Spinal cord (tissue), 10 donors: Measurements from ENCODE around the gene CENPP. TPM values are rescaled to one million over a fixed set of nuclear protein-coding genes. Genes with fewer than 3 reads are reported as not detected.
"Not testable (repeated sequence)": the region's sequence is repeated elsewhere in the genome, so short reads cannot be mapped to it uniquely, and the experiment has no call there.

Experiments used
- DNase-seq, 6 donors: peaks; one replicate each; pipeline versions ENCODE4 v3.0.0 to v3.0.0-alpha.2; 2013 to 2015; ENCODE audit warnings: low spot score in 6 of 6, low read depth in 4 of 6
- H3K27ac ChIP-seq: one replicate; pipeline ENCODE4 v1.5.1; 2013; ENCODE audit warnings: low read depth, low read length, control low read depth
- H3K27me3 ChIP-seq: one replicate; pipeline ENCODE4 v1.6.1; 2013; ENCODE audit warnings: low read length; ENCODE audit not compliant: control insufficient read depth, insufficient read depth
- H3K36me3 ChIP-seq: one replicate; pipeline ENCODE4 v1.6.1; 2013; ENCODE audit warnings: low read length; ENCODE audit not compliant: control insufficient read depth, insufficient read depth
- H3K4me1 ChIP-seq: one replicate; pipeline ENCODE4 v1.6.1; 2013; ENCODE audit warnings: low read length; ENCODE audit not compliant: control insufficient read depth, insufficient read depth
- H3K4me3 ChIP-seq: one replicate; pipeline ENCODE4 v1.5.1; 2013; ENCODE audit warnings: low read depth, low read length, control low read depth
- H3K9me3 ChIP-seq: one replicate; pipeline ENCODE4 v1.6.1; 2013; ENCODE audit warnings: low read length; ENCODE audit not compliant: control insufficient read depth, insufficient read depth
- WGBS: methylation state at CpG from one replicate; pipeline ENCODE4 v1.1.5; 2013; ENCODE audit warnings: missing lambda C conversion rate; ENCODE audit not compliant: insufficient coverage; 5-methylcytosine and 5-hydroxymethylcytosine counted together
- polyA plus RNA-seq, 2 donors: library from polyadenylated mRNA; unstranded; fragments of 120-200 nt; gene quantifications; one replicate each; pipeline ENCODE4 v1.2.1, GENCODE V29; 2013; ENCODE audit not compliant: insufficient read length in 2 of 2
- total RNA-seq, 2 donors: library from RNA; depleted of rRNA in 1 of 2; stranded (reverse); fragments of 120-200 nt in 1 of 2; fragments of >200 nt in 1 of 2; gene quantifications; one replicate each; pipeline versions ENCODE4 v1.2.3 to v1.2.4, GENCODE V29; 2013 to 2014
- donor health status: healthy.

CENPP gene
- total and polyA plus RNA-seq, 4 donors, result 5.4 to 15.5 (median 10.2) TPM

DNA sequence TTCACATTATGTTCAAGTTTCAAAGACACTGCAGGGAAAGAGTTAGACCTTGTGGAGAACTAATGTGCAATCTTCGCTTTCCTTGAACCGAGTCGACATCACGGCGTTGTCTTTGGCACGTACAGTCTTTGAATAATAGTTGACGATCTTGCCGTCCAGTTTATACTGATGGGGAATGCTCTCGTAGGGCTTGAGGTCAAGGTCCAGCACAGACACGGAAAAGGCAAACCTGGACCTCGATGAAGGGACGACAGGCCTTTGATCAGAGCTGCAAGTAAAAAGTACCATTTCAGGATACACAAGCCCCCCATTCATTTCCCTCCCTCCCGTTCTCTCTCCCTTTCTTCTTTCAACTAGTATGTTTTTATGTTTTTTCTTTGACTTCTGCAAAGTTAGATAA is 290.0 kb downstream of the CENPP start:
- no peaks in the 10 kb centered on the region for H3K27me3 ChIP-seq
- H3K4me3 ChIP-seq, result no peak overlapping the region
- WGBS, result 68% methylated on average over 11 of the region's 13 CpGs
- peaks cover 75% of the 10 kb centered on the region for H3K36me3 ChIP-seq
- peak overlapping the region; percentile 91 for H3K27ac ChIP-seq
- DNase-seq, result peak in 1 of 6 donors; percentile 56
- no peaks in the 10 kb centered on the region for H3K9me3 ChIP-seq
- peaks cover 18% of the 10 kb centered on the region for H3K4me1 ChIP-seq

DNA sequence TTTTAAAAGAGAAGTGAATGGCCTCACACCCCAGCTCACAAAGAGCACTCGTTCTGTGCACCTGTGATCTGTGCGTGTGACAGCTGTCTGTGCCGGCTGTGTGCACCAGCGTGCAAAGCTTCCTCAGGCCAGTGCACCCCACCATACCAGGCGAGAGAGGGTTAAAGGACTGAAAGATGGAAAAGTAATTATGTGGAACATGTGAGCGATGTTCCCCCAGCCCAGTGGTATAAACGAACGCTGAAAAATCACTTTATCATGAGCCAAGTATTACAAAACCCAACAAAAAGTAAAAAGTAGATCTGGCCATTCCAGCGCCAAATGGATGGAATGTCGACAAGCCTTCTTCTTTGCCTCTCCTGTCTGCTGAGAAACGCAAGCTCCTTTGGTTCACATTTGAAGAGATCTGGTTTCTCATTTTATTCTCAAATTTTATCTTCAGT is 290.5 kb downstream of the CENPP start:
- H3K4me1 ChIP-seq, result peaks cover 15% of the 10 kb centered on the region
- 71% methylated on average over 6 of the region's 11 CpGs for WGBS
- peak overlapping the region; percentile 91 for H3K27ac ChIP-seq

DNA sequence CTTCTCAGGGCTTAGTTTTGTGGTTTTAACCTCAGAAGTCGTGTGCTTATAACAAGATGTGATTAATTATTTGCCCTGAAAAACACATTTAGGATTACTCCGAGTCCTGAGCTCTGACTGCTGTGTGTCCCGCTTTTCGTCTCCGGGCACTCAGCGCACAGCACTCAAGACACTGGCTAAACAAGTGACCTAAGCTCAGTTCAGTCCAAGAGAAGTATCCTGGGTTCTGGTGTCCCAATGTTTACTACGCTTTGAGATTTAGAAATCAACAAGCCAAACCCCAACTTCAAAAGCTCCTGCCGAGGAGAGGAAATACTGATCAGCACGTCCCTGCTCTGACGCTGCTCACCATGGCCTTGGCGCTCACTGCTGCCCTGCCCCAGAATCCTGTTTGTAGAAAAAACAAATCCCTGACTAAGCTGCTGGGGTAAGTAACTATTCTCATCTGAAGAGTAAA is 290.9 kb downstream of the CENPP start:
- H3K9me3 ChIP-seq, result no peaks in the 10 kb centered on the region
- peaks cover 12% of the 10 kb centered on the region for H3K4me1 ChIP-seq
- H3K27ac ChIP-seq, result peak overlapping the region; percentile 91
- no peaks in the 10 kb centered on the region for H3K27me3 ChIP-seq
- H3K4me3 ChIP-seq, result no peak overlapping the region
- peaks cover 66% of the 10 kb centered on the region for H3K36me3 ChIP-seq
- 96% methylated on average over 7 of the region's 11 CpGs for WGBS
- DNase-seq, result peak in 1 of 6 donors; percentile 78

More for the DNA sequence above, 290.5 kb downstream of the CENPP start:
- no peaks in the 10 kb centered on the region for H3K27me3 ChIP-seq
- no peak overlapping the region for H3K4me3 ChIP-seq
- DNase-seq, result peak in 1 of 6 donors; percentile 54
- no peaks in the 10 kb centered on the region for H3K9me3 ChIP-seq
- peaks cover 70% of the 10 kb centered on the region for H3K36me3 ChIP-seq

DNA sequence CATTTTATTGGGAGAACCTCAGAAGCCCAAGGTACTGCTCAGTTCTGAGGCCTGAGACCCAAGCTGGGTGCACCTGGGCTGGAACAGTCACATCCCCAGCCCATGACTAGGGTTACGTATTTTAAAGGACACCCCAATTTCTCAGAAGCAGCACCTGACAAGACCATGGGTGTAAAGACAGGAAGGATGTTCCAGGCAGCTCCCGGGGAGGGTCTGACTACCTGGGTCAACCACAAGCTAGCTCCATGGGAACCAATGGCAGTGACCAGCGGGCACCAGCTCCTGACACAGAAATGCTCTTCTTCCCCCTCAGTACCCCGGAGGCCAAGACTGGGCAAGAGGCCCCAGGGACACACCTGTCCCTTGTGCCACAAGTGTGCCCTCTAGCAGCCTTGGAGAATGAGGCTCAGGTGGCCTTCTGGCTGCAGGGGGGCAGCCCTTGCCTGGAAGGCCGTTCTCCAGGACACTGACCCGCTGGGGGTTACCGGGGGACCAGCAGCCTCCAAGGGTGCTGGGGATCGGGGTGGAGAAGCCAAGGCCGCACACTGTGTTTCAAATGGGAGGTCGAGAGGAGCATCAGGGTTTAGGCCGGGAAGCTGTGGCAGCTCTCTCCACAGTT is 291.6 kb downstream of the CENPP start:
- Histone ChIP-seq H3K4me3 (no peak overlapping the region), H3K4me1 (peaks cover 12% of the 10 kb centered on the region), H3K27me3 (no peaks in the 10 kb centered on the region), H3K9me3 (no peaks in the 10 kb centered on the region), H3K36me3 (peaks cover 62% of the 10 kb centered on the region), H3K27ac (peak overlapping the region; percentile 91)
- WGBS, result 81% methylated on average over 8 of the region's 11 CpGs
- DNase-seq, result no peak

DNA sequence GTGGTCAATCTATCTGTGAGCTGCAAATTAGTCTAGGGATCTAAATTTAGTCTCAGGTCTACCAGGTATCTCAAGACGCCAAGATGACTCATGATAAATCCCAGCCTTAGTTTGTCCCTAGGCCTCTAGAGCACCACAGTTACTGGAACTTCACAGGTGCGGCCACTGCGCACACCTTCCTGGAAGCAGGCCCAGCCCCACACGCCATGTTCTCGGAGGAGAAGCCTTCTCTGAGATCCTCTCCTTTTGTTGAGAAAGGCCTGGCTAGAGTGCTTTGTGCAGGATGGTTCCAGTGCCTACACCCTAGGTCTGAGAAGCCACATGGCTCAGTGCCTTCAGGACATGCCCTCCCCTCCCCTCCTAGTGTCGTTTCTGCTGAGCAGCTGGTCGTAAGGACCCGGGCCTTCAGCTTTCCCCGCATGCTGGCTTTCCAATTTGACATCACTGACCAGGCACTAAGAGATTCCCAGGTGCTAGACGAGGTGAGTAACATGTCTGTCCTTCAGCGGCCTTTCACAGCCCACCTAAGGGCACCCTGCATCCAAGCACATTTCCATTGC is 292.3 kb downstream of the CENPP start:
- 89% methylated on average over 11 of the region's 11 CpGs for WGBS
- no peak overlapping the region for H3K4me3 ChIP-seq
- H3K4me1 ChIP-seq, result peaks cover 12% of the 10 kb centered on the region
- peak overlapping the region; percentile 74 for H3K27ac ChIP-seq
- peaks cover 58% of the 10 kb centered on the region for H3K36me3 ChIP-seq
- H3K9me3 ChIP-seq, result no peaks in the 10 kb centered on the region
- no peaks in the 10 kb centered on the region for H3K27me3 ChIP-seq
- DNase-seq, result no peak

DNA sequence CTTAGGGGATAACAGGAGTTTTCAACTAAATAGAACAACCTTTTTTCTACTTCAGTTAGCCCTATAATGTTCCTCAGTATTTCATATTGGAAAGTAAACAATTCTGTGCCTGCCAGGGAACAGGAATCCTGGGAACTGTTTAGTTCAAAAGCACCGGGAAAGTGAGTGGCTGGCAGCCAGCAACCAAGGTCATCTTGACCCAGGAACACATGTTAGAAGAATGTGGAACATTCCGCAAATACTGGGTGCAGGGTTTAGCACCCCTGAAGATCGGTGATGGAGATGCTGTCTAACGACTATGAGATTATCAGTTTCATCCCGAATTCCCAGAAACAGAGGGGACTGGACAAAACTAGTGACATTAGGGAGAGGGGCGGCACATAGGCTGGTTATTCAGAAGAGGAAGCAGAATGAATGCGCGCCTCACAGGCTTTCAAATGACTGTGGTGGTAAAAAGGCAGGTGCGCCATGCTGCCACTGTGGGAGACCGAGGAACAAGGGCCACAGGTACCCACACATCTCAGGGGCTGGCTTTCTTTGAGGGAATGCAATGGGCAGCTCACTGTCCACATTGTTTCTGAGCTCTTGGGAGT is 293.0 kb downstream of the CENPP start:
- WGBS, result 85% methylated on average over 8 of the region's 10 CpGs
- Histone ChIP-seq H3K36me3 (peaks cover 52% of the 10 kb centered on the region), H3K9me3 (no peaks in the 10 kb centered on the region), H3K27me3 (no peaks in the 10 kb centered on the region), H3K4me3 (no peak overlapping the region), H3K27ac (peak overlapping the region; percentile 74), H3K4me1 (peaks cover 12% of the 10 kb centered on the region)
- DNase-seq, result no peak

DNA sequence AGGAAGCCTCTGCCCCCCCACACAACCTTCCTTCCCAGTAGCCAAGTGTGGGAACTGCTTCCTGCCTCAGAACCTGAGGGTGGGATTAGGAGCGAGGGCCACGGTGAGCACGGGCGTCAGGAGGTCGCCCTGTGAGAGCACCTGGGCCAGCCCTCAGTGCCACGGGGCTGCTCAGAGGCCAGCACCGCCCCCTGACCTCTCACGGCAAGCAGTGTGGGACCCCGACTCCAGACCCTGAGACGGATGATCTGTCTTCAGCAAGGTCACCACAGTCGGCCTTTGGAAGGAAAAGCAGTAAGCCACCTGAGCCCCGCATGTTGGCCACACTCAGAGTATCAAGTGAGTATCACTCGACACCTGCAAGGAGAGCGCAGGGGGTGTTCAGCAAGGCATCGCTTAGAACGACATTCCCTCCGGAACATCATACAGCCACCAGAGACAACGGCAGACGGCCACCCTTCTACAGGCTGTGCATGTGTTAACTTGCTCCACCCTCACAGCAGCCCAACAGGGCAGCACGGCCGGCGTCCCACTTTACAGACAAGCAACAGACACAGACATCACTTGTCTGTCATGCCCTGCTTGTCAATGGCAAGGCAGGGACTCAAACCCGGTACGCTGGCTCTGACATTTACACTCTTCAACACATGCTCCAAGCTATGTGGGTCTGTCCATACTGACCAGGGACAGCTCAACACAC is 294.0 kb downstream of the CENPP start:
- peaks cover 10% of the 10 kb centered on the region for H3K4me1 ChIP-seq
- no peaks in the 10 kb centered on the region for H3K27me3 ChIP-seq
- no peak for DNase-seq
- H3K9me3 ChIP-seq, result no peaks in the 10 kb centered on the region
- no peak overlapping the region for H3K4me3 ChIP-seq
- peaks cover 51% of the 10 kb centered on the region for H3K36me3 ChIP-seq
- WGBS, result 83% methylated on average over 21 of the region's 24 CpGs
- peak overlapping the region; percentile 22 for H3K27ac ChIP-seq

DNA sequence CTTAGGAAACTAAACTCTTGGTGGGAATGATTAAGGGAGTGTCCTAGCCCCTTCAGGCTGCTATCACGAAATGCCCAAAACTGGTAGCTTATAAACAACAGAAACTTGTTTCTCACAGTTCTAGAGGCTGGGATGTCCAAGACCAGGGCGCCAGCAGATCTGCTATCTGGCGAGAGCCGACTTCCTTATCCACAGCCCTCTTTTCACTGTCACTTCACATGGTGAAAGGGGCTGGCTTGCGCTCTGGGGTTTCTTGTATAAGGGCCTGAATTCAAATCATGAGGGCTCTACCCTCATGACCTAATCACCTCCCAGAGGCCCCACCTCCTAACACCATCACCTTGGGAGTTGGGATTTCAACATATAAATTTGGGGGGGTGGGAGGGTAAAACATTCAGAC is 295.1 kb downstream of the CENPP start:
- peak overlapping the region; percentile 22 for H3K27ac ChIP-seq
- 93% methylated on average over 4 of the region's 5 CpGs for WGBS
- no peaks in the 10 kb centered on the region for H3K9me3 ChIP-seq
- peaks cover 42% of the 10 kb centered on the region for H3K36me3 ChIP-seq
- no peak for DNase-seq
- no peaks in the 10 kb centered on the region for H3K27me3 ChIP-seq
- no peak overlapping the region for H3K4me3 ChIP-seq
- peaks cover 6% of the 10 kb centered on the region for H3K4me1 ChIP-seq

DNA sequence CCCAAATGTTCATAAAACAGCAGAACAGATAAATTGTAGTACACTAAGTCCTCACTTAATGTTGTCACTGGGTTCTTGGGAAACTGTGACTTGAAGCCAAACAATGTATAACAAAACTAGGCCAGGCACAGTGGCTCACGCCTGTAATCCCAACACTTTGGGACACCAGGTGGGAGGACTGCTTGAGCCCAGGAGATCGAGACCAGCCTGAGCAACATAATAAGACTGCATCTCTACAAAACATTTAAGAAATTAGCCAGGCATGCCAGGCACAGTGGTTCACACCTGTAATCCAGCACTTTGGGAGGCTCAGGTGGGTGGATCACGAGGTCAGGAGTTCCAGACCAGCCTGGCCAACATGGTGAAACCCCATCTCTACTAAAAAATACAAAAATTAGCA is 298.2 kb downstream of the CENPP start:
- H3K9me3 ChIP-seq, DNase-seq, H3K27me3 ChIP-seq, H3K4me3 ChIP-seq, H3K4me1 ChIP-seq, H3K27ac ChIP-seq: not testable (repeated sequence)
- peaks cover 18% of the 10 kb centered on the region for H3K36me3 ChIP-seq
- 83% methylated on average over 2 of the region's 3 CpGs for WGBS
